NCI-H2196 treated with DMSO at 0.1 percent for 48 hours (cell line): Measurements from ENCODE around the gene PRDM10.

ENCODE experiments used
- DNase-seq: peaks from one replicate; lab custom pipeline; 2025; ENCODE audit not compliant: unreplicated experiment; lab: John Stamatoyannopoulos, UW

The PRDM10 gene

DNA sequence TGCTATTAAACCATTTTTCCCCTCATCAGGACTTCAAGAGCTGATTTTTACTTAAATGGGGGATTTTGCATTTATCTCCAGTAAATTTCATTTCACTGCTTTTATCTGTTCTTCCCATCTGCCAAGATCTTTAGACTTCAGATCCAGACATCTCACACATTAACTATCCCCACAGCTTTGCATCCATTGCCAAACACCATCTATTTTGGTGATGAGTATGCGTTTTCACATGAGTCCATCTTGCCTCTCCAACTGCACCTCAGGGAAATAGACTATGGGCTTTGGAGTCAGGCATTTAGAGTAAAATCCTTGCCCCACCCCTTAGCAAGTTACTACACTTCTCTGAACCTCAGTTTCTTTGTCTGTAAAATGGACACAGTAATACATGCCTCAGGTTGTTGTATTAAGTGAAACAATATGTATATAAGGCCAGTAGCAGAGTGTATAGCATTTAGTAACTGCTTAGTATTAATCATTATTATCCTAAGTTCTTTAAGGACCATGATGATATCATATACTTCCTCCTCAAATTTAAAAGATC is 53.6 kb downstream of the PRDM10 start:
- DNase-seq, result no peak

DNA sequence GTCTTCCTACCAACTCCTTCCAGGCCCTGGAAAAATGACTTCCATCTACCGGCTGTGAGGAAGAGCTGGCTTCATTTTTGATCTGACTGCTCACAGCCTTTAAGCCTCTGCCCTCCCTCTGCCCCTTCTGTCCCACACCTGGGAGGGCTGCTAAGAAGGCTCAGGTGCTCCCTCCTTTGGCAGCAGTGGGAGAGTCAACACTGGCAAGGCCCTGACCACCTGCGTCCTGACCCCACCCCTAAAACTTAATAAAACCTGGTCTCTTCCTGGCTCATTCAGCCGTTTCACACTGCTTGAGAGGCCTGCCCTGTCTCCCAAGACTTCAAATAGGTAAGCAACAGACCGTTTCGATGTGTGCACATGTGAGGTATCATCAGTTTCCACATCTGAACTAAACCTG is 55.2 kb downstream of the PRDM10 start:
- DNase-seq, result no peak

DNA sequence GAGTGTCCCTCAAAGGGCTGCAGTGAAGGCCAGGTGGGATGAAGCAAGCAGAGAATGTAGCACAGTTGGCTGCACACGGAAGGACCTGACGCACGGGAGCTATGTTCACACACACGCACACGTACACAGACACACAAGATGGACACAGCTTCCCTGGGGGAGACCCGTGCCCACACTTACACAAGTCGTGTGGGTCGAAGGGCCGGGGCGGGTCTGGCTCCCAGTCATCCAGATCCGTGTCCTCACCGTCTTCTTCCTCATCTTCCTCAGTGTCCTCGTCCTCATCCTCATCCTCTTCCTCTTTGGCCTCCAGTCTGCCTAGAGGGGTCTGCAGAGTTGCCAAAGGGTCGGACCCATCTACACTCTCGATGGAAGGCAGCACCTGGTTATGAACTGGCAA is 55.7 kb downstream of the PRDM10 start:
- DNase-seq, result no peak

DNA sequence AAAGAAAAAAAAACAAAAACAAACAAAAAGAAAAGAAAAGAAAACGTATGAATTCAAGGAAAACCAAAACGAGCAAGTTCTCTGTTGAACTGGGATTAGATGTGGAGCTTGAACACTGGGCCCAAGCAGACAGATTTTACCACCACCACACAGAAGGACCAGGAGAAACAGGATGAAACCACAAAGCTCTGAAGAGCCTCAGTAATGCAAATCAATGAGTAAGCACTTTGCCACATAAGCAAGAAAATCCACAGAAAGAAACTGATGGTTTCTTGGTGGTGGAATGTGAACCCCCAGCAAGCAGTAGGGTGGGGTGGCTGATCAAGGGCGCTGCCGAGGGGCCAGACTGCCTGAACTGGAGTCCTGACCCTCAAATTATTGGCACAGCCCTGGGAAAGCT is 56.4 kb downstream of the PRDM10 start:
- no peak for DNase-seq

DNA sequence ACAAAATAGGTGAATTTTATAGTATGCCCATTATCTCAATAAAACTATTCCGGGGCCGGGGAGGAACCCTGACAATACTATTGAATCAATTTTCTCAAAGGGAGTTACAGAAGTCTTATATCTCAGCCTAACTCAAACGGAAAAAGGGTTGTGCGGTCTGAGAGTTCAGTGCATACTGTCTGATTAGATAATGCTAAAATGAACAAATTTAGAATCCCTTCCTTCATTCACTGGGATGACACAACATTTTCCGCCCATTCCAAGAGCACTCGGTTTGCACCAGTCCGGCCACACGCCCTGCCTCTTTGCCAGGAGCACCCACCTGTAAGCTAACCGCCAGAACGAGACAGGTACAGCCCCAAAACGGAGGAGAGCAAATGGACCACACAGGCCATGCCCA is 57.3 kb downstream of the PRDM10 start:
- DNase-seq, result no peak

DNA sequence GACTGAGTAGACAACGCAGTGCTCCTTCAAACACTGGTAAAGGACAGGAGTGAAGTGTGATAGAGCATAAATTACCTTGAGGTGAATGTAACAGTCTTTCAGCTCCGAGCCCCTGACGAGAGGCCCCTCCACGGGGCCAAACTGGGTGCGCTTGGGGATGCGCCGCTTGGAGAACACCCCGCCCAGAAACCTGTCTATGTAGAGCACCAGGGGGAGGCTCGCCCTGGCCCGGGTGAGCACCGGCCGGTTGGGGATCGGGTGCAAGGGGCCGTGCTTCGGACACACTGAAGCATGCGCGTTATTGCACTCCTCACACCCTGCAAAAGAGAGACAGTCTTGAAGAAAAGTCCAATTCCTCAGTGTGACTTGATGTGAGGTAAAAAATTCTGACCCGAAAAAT is 57.9 kb downstream of the PRDM10 start:
- DNase-seq, result no peak

DNA sequence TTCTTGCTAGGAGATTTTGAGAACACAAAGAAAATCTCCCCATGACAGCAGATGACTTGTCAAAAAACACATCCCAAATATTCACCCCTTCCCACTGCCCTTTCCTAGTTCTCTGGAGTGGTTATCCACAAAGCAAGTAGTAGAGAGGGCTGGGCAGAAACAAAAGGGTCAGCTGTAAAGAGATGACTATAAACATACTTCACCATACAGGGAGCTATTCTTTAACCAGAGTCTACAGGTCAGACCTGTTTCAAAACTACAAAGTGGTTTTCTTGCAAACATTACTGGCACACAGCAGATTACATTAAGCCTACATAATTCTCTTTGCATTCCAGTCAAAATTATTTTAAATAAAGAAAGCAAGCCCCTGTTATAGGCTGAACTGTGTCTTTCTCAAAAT is 59.6 kb downstream of the PRDM10 start:
- DNase-seq, result no peak

DNA sequence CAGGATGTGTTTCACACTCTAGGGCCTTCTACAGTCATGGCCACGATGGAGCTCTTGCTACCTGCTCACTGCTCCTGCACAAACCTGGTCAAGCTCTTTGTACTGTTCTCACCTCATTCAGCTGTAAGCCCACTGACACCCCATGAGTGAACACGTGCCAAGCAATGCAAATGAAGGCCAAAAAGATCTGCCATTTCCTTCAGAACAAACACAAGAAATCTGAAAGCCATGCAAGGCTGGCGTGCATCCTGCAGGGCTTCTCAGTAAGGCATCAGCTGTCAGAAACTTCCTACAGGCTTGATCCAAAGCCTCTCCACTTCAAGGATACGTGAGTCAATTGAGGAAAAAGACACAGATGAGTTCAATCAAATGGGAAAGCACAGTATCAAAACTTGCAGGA is 63.1 kb downstream of the PRDM10 start:
- no peak for DNase-seq

DNA sequence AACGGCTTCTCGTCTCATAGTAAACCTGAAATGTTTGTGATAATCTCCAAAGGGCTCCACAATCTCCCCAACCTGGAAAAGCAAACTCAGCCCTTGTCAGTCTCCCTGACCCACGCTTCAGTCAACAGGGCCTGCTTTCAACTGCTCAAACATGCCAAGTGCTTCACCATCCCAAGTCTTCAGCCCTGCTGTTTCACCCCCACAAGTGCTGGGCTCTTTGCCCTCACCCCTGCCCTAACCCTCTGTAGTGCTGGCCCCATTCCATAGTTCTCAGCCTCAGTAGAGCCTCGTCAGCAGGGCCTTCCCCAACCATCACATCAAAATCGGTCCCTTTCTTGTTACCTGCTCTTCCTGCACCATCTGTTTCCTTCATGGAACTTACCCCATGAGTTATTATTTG is 63.9 kb downstream of the PRDM10 start:
- DNase-seq, result no peak

DNA sequence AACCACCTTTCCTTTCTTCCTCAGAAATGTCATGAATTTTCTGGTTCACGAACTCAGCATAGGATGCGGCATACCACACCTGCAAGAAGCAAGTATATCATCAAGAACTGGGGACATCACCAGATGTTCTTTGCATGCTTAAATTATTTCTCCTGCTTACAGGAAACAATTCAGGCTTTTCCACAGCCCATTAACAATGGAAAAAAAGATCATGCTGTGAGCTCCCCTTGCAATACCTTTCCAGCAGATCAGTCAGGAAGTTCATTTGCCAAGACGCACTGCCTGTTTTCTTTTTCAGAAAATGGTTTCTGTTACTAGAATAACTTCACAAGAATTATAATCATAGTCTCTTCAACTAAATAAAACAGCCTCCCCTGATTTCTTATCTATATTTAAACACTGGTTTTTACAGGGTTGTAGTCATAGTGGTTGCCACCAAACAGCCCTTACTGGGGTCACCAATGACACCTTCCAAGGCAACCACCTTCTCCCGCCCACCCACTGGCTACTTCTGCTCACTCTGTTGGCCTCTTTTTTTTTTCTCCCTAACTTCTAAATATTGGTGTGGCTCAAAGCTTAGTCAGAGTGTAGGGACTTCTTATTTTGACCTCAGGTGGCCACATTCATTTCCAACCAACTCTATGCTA is 64.9 kb downstream of the PRDM10 start:
- DNase-seq, result no peak

DNA sequence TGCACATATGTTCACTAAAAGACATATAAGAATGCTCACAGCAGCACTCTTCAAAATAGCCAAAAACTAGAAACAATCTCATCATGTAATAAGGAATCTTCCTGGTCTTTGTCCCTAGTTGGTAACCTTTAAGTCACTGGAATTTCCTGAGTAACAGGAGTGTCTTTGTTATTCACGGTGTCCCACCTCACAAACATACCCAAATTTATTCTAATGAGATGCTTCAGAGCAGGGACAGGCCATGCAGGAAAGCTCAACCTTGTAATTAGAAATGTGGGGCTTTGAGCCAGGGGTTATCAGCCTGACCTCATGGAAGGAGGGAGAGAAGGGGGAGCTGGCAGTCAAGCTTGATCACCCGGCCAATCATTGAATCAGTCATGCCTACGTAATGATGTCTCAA is 66.9 kb downstream of the PRDM10 start:
- DNase-seq, result no peak

DNA sequence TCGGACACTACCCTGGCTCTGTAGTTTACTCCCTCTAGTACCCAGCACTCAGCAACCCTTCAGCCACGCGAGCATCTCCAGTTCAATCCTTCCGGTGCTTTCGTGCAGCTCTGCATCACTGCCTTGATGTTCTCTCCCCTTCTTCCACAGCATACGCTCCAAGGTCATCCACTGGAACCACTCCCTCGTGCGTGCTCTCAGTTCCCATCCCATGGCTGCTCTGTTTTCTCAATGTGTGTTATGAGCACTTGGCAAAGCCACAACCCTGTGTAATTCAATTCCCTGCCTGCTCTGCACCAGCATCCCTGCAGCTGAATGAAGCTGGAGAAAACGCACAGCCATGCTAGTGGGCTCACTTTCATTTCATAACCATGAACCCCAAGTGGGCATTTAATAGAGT is 68.7 kb downstream of the PRDM10 start:
- no peak for DNase-seq

DNA sequence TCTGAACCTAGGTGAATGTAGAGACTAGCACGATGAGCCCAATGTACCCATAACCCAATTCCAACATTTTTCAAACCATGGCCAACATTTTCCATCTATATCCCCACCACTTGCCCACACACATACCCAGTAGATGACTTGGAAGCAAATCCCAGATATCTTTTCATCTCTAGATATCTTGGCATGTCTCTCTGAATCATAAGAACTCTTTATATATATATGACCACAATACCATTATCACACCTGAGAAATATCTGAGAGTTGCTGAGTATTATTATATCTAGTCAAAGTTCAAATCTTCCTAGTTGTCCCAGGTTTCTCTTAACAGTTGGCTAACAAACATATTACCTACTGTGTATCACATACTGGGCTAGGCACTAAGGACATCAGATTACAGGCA is 69.4 kb downstream of the PRDM10 start:
- DNase-seq, result no peak

DNA sequence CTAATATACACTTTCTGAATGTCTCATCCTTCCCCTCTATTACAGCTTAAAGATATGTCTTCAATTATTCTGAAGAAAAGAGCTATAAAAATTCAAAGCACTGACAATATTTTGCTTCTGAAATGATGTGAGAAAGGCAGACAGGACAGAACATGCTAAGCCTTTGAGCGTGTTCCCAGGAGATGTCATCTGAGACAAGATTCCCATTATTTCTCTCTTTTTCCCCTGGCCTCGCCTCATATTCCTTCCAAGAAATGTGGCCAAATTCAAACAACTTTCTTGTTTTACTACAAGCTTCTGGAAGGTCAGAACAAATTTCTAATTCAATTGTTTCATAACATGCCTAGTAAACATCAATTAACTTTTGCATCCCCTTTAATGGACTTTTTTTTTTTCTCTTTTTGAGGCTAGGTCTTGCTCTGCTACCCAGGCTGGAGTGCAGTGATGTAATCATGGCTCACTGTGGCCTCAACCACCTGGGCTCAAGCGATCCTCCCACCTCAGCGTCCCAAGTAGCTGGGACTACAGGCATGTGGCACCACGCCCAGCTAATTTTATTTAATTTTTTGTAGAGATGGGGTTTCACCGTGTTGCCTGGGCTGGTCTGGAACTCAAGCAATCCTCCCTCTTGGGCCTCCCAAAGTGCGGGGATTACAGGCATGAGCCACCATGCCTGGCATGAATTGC is 70.1 kb downstream of the PRDM10 start:
- DNase-seq, result no peak

DNA sequence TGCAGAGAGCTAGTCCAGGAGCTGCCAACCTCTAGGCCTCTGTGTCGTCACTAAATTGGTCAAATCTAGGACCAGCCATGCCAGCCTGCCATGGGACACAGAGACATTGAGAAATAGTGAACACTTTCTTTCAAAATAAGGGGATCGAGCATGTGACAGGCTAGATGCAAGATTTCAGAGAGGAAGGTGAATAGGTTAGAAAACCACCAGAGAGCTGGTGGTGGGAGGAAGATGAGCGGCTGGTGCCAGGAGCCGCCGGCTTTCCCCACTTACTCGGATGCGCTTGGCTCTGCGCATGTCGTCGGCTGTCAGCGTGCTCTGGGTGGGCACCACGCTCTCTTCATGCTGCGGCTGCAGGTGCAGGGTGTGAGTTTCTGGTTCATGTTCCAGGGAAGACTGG is 71.9 kb downstream of the PRDM10 start:
- no peak for DNase-seq

DNA sequence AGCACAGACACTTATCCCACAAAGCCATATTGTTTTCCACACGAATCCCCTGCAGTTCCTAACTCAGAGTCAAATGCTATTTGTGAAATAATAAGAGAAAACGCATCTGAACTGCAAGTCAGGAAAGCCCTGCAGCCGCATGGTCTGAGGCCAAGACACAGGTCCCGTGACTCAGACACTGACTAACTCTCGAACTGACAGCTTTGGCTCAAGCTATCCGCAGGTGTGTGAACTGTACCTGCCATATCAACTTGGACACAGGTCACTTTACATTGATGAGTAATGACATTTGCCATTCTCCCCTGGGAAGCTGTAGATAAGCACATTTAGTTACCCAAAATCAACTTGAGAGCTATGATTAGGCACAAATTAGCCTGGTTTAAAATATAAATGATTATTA is 72.3 kb downstream of the PRDM10 start:
- no peak for DNase-seq

DNA sequence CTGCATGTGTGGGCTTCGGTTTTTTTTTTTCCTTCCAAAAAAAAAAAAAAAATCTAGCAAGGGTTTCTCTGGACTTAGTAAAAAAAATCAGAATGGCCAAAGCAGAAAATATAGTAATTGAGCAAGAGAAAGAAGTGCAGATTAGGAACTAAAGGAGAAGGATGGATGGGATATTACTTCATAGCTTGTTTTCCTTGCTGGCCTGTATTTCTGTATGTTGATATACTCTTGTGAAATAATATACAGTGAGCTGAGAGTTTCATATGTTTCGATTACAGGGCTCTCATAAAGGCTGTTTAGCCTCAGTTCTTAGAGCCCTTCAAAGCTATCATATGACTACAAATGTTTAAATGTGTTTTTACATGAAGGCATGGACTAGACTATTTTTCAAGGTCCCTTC is 72.9 kb downstream of the PRDM10 start:
- DNase-seq, result no peak

DNA sequence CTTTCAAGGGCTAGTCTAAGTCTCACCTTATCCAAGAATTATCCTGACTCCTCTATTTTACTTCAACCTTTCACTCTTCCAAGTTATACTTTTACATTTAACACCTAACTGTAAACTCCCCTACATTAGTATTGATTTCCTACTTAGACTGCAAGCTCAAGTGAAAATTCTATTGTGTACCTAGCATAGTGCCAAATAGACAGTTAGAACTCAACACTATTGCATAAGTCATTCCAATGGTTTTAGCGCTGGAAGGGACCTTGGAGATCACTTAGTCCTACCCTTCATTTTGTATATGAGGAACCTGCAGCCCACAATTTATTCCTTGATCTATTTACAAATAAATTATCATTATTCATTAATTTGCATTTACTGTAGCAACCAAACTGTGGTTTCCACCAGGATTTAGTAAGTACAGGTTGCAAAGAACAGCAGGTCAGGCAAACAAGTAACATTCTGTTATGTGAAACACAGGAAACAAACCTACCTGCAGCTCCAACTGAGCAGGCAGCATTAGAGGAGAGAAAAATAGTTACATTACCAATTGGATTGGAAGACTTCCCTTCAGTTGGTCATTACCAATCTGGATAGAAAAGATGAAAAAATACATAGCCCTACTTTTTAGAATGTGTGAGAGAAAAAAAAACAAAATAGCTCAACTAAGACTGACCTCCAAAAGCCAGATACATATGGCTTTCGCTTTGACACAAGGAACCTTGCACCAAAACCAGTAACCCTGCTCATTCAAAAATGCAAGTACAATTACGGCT is 73.5 kb downstream of the PRDM10 start:
- no peak for DNase-seq

DNA sequence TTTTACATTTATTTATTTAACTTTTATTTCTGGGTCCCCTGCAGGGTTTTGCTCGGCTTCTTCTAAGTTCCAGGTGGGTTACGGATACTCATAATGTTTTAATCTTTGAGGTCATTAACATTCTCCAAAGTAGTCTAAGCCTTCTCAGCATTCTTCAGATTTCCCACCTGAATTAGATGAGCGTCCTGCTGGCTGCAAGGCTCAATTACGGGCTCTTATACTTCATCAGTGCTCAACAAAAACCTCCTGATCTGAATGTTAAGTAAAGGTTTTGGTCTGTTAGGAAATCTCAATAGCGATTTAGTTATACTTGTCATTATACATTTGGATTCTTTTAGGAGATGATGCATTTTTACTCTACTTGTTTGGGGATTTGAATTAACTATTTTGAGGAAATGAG is 80.0 kb downstream of the PRDM10 start:
- DNase-seq, result no peak

DNA sequence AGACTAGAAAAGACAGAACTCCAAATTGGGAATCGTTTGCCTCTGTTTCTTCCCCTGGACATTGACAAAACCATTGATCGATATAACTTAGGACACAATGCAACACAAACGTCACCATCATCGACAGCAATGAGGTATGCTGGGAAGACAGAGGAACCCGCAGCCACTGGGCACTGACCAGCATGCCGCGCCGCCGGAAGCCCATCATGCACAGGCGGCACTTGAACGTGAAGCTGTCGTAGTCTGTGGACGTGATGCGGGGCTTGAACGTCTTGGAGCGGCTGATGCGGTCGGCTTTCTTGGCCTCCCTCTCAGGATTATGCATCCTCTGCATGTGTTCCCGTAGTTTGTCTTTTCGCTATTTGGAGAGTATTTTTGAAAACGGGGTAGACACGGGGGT is 84.3 kb downstream of the PRDM10 start:
- no peak for DNase-seq

DNA sequence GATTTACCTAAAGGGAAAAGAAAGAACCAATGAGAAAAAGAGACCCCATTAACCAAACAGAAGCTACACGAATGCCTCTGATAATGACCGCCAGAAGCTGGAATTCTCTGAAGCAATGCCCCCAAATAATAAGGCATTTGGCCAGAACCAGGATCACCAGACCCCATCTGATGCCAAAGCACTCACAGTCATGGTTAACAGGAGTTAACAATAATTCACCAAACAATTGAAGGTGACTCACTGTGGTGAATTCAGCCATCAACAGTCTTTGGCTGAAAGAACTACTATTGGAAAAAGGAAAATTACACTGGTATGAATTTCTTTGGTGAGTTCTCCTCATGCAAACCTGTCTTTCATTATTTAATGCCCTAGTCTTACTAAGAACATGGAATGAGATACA is 85.4 kb downstream of the PRDM10 start:
- DNase-seq, result no peak

DNA sequence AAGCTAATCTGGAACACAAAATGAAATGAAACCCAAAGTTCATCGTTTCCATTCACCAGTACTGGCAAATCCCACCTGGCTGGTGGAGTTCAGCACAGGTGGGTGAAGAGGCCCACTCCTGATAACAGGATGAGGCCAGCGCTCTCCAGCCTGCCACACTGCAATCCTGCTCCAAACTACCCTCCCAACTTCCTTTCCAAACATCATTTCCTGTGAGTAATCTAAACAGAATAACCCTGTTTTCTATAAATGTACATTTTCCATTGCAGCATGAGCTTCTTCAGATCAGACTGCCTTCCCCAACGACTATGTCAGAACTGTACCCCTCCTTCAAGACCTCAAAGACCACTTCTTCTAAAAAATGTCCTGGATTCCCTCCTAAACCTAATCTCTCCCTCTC is 91.3 kb downstream of the PRDM10 start:
- no peak for DNase-seq
